ENCODE measurements around the gene KLK11.

KLK11 gene

GRCh38 chr19:51016798-51017683 lies 9.4 kb downstream of the KLK11 start:
- peak overlapping the region; percentile 40 for H3K4me3 ChIP-seq (ENCODE audit: low read length)
- peak; percentile 83 for TF ChIP-seq CTCF (IDR thresholded peaks at IDR 0.05; ENCODE audit: insufficient read depth, low read depth, low read length, missing control alignments)
- peak; percentile 49 for DNase-seq (ENCODE audit: low read depth)

GRCh38 chr19:51015691-51016267 lies 10.6 kb downstream of the KLK11 start:
- TF ChIP-seq CTCF (IDR thresholded peaks at IDR 0.05; ENCODE audit: insufficient read depth, low read depth, low read length, missing control alignments): no peak
- H3K4me3 ChIP-seq (ENCODE audit: low read length): no peak overlapping the region
- DNase-seq (ENCODE audit: low read depth): no peak

- no peak overlapping the region for H3K4me3 ChIP-seq (ENCODE audit: low read length)
- no peak for DNase-seq (ENCODE audit: low read depth)
- TF ChIP-seq CTCF (IDR thresholded peaks at IDR 0.05; ENCODE audit: insufficient read depth, low read depth, low read length, missing control alignments): no peak
Measured at GRCh38 chr19:51014242-51014641, 12.2 kb downstream of the KLK11 start.

GRCh38 chr19:51012661-51013190 lies 13.7 kb downstream of the KLK11 start:
- no peak for DNase-seq (ENCODE audit: low read depth)
- TF ChIP-seq CTCF (IDR thresholded peaks at IDR 0.05; ENCODE audit: insufficient read depth, low read depth, low read length, missing control alignments): no peak
- no peak overlapping the region for H3K4me3 ChIP-seq (ENCODE audit: low read length)

DNA sequence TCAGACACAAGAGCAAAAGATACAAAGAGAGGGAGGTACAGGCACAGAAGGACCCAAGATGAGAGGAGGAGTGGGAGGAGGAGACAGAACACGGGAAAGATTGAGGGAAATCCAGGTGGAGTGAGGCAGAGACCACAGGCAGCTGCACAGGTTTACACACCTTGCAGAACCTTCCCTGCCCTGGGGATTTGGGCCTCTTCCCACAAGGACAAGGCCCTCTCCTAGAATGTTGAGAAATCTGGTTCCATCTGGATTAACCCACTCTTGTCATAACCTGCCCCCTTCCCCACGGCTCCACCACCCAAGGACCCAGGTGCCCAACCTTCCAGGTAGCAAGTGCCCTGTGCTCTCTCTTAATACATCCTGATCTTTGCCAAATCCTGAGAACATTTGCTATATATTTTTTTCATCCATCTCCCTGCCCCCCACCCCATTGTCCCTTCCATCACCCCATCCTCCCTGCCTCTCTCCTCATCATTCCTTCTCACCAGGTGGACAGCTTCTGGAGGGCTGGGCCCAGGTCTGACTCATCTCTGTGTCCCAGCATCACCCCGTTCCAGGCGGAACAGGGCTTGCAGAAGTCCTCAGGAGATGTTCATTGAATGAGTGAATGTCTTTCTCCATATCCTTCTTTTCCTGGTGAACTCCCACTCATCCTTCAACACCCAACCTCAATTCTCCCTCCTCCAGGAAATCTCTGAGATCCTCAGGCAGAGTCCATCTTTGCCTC lies 16.2 kb downstream of the KLK11 start:
- peak; percentile 53 for DNase-seq (ENCODE audit: low read depth)
- H3K4me3 ChIP-seq (ENCODE audit: low read length): no peak overlapping the region
- TF ChIP-seq CTCF (IDR thresholded peaks at IDR 0.05; ENCODE audit: insufficient read depth, low read depth, low read length, missing control alignments): no peak

- DNase-seq (ENCODE audit: low read depth): no peak
- no peak overlapping the region for H3K4me3 ChIP-seq (ENCODE audit: low read length)
- no peak for TF ChIP-seq CTCF (IDR thresholded peaks at IDR 0.05; ENCODE audit: insufficient read depth, low read depth, low read length, missing control alignments)
Measured at GRCh38 chr19:51009061-51009891, 17.1 kb downstream of the KLK11 start.

Data from epithelial cell of esophagus (primary cell).